HEK293 (cell line): ENCODE data around the gene AP5S1.

Experiments
- FEZF1 ChIP-seq: fragments of 450-650 bp; formaldehyde crosslinking; IDR thresholded peaks from 2 replicates; pipeline ENCODE4 v1.5.1; 2016; ENCODE audit warnings: missing biosample characterization, missing genetic modification characterization
- HOXA7 ChIP-seq: sonication (generic); formaldehyde crosslinking; IDR thresholded peaks from 2 replicates; pipeline ENCODE4 v1.8.1; 2022; ENCODE audit warnings: missing genetic modification reagents, borderline replicate concordance
- IKZF3 ChIP-seq: fragments of 450-650 bp; IDR thresholded peaks from 2 replicates; pipeline ENCODE4 v1.5.0; 2018; ENCODE audit warnings: missing biosample characterization, mild to moderate bottlenecking, missing genetic modification characterization, moderate library complexity
- KLF1 ChIP-seq: fragments of 450-650 bp; formaldehyde crosslinking; IDR thresholded peaks from 2 replicates; pipeline ENCODE4 v1.5.1; 2016; ENCODE audit warnings: missing biosample characterization, missing genetic modification characterization
- KLF16 ChIP-seq: fragments of 450-650 bp; formaldehyde crosslinking; IDR thresholded peaks from 2 replicates; pipeline ENCODE4 v1.5.1; 2017; ENCODE audit warnings: missing biosample characterization, missing genetic modification characterization
- SP7 ChIP-seq: fragments of 450-650 bp; formaldehyde crosslinking; IDR thresholded peaks from 2 replicates; pipeline ENCODE4 v1.5.1; 2016; ENCODE audit warnings: missing biosample characterization, missing genetic modification characterization
- TRIM28 ChIP-seq: IDR thresholded peaks from 2 replicates; pipeline ENCODE4 v1.6.1; 2011; ENCODE audit warnings: low read length, control low read depth, borderline replicate concordance
- ZBTB48 ChIP-seq: fragments of 450-650 bp; formaldehyde crosslinking; IDR thresholded peaks from 2 replicates; pipeline ENCODE4 v1.5.1; 2016; ENCODE audit warnings: missing biosample characterization, missing genetic modification characterization
- ZEB2 ChIP-seq: fragments of 450-650 bp; formaldehyde crosslinking; IDR thresholded peaks from 2 replicates; pipeline ENCODE4 v1.5.1; 2016; ENCODE audit warnings: missing biosample characterization, missing genetic modification characterization
- ZNF366 ChIP-seq: fragments of 450-650 bp; formaldehyde crosslinking; conservative IDR thresholded peaks from 2 replicates; pipeline ENCODE4 v1.5.1; 2016; ENCODE audit warnings: missing biosample characterization, missing genetic modification characterization
- ZNF423 ChIP-seq: fragments of 450-650 bp; formaldehyde crosslinking; IDR thresholded peaks from 2 replicates; pipeline ENCODE4 v1.5.1; 2016; ENCODE audit warnings: missing biosample characterization, missing genetic modification characterization
- ZNF548 ChIP-seq: fragments of 450-650 bp; formaldehyde crosslinking; IDR thresholded peaks from 2 replicates; pipeline ENCODE4 v1.5.1; 2016; ENCODE audit warnings: missing biosample characterization, missing genetic modification characterization
- ZNF571 ChIP-seq: fragments of 450-650 bp; formaldehyde crosslinking; IDR thresholded peaks from 2 replicates; pipeline ENCODE4 v1.5.0; 2017; ENCODE audit warnings: missing biosample characterization, missing genetic modification characterization
- ZNF585B ChIP-seq: fragments of 450-650 bp; formaldehyde crosslinking; IDR thresholded peaks from 2 replicates; pipeline ENCODE4 v1.5.1; 2016; ENCODE audit warnings: missing biosample characterization, missing genetic modification characterization
- ZNF670 ChIP-seq: fragments of 450-650 bp; formaldehyde crosslinking; IDR thresholded peaks from 2 replicates; pipeline ENCODE4 v1.5.1; 2016; ENCODE audit warnings: missing biosample characterization, missing genetic modification characterization, low read depth
- ZNF777 ChIP-seq: fragments of 450-650 bp; formaldehyde crosslinking; IDR thresholded peaks from 2 replicates; pipeline ENCODE4 v1.5.1; 2017; ENCODE audit warnings: missing biosample characterization, missing genetic modification characterization, borderline replicate concordance
- ZNF837 ChIP-seq: fragments of 450-650 bp; formaldehyde crosslinking; IDR thresholded peaks from 2 replicates; pipeline ENCODE4 v1.5.1; 2016; ENCODE audit warnings: missing biosample characterization, missing genetic modification characterization
- ZSCAN16 ChIP-seq: fragments of 450-650 bp; formaldehyde crosslinking; IDR thresholded peaks from 2 replicates; pipeline ENCODE4 v1.5.1; 2016; ENCODE audit warnings: missing biosample characterization, missing genetic modification characterization
- TF ChIP-seq, protein P1 (sequence below): fragments of 450-650 bp; formaldehyde crosslinking; IDR thresholded peaks from 2 replicates; pipeline ENCODE4 v1.5.1; 2016; ENCODE audit warnings: missing biosample characterization, missing genetic modification characterization
- TF ChIP-seq, protein P2 (sequence below): fragments of 450-650 bp; formaldehyde crosslinking; IDR thresholded peaks from 2 replicates; pipeline ENCODE4 v1.5.1; 2016; ENCODE audit warnings: missing biosample characterization, missing genetic modification characterization
- TF ChIP-seq, protein P3 (sequence below): fragments of 450-650 bp; formaldehyde crosslinking; IDR thresholded peaks from 2 replicates; pipeline ENCODE4 v1.5.1; 2016; ENCODE audit warnings: missing biosample characterization, missing genetic modification characterization
- TF ChIP-seq, protein P4 (sequence below): fragments of 450-650 bp; formaldehyde crosslinking; IDR thresholded peaks from 2 replicates; pipeline ENCODE4 v1.5.1; 2017; ENCODE audit warnings: missing biosample characterization, missing genetic modification characterization
- TF ChIP-seq, protein P5 (sequence below): fragments of 450-650 bp; formaldehyde crosslinking; optimal IDR thresholded peaks from 2 replicates; pipeline ENCODE3; 2016; ENCODE audit warnings: missing biosample characterization, mild to moderate bottlenecking, missing genetic modification characterization
- TF ChIP-seq, protein P6 (sequence below): fragments of 450-650 bp; formaldehyde crosslinking; IDR thresholded peaks from 2 replicates; pipeline ENCODE4 v1.5.1; 2016; ENCODE audit warnings: missing biosample characterization, missing genetic modification characterization, borderline replicate concordance
- TF ChIP-seq, protein P7 (sequence below): fragments of 450-650 bp; formaldehyde crosslinking; IDR thresholded peaks from 2 replicates; pipeline ENCODE4 v1.5.1; 2016; ENCODE audit warnings: missing biosample characterization, missing genetic modification characterization

AP5S1 gene

DNA sequence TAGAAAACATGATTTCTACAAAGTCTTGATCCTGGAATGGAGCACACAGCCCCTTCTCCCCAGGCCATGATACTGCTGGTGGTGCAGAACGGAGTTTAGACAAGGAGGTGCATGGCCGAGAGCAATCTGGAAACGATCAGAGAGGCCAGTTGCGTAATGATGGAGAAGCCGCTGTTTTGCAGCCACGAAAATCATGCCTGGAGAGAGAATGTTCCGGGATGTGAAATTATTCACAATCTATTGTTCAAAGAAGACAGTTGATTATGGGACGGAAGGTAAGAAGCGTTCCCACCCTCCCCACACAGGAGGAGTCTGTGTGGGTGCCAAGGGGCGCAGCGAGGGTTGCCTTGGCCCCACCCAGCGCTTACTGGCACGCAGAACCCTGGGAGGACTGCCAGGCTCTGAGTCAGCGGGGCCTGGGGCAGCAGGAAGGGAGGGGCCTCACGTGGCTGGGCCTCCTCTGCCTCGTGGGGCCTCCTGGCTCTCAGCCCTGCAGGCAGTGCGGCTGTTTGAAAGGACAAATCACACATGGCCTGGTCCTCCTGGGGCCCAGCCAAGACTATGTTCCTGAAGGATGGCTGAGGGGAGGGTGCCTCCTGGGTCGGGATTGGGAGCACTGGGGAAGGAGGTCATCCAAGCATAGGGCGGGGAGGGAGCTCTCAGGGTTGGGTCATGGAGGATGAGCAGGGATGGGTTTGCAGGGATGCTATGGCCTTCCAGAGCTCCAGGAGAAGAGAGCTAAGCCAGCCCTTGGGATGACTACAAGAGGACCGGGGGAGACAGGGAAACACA, 8.7 kb upstream of the AP5S1 start (continued):
- TF ChIP-seq KLF16 (tag by site-specific recombination), result no peak
- no peak for TF ChIP-seq ZNF548 (tag by site-specific recombination)
- TF ChIP-seq ZNF571 (tag by site-specific recombination), result no peak
- TF ChIP-seq, protein P1, sequence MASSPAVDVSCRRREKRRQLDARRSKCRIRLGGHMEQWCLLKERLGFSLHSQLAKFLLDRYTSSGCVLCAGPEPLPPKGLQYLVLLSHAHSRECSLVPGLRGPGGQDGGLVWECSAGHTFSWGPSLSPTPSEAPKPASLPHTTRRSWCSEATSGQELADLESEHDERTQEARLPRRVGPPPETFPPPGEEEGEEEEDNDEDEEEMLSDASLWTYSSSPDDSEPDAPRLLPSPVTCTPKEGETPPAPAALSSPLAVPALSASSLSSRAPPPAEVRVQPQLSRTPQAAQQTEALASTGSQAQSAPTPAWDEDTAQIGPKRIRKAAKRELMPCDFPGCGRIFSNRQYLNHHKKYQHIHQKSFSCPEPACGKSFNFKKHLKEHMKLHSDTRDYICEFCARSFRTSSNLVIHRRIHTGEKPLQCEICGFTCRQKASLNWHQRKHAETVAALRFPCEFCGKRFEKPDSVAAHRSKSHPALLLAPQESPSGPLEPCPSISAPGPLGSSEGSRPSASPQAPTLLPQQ (tag by site-specific recombination), result peak; percentile 98
- no peak for TF ChIP-seq ZNF777 (tag by site-specific recombination)
- TF ChIP-seq, protein P2, sequence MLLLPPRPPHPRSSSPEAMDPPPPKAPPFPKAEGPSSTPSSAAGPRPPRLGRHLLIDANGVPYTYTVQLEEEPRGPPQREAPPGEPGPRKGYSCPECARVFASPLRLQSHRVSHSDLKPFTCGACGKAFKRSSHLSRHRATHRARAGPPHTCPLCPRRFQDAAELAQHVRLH, result no peak
- TF ChIP-seq, protein P3, sequence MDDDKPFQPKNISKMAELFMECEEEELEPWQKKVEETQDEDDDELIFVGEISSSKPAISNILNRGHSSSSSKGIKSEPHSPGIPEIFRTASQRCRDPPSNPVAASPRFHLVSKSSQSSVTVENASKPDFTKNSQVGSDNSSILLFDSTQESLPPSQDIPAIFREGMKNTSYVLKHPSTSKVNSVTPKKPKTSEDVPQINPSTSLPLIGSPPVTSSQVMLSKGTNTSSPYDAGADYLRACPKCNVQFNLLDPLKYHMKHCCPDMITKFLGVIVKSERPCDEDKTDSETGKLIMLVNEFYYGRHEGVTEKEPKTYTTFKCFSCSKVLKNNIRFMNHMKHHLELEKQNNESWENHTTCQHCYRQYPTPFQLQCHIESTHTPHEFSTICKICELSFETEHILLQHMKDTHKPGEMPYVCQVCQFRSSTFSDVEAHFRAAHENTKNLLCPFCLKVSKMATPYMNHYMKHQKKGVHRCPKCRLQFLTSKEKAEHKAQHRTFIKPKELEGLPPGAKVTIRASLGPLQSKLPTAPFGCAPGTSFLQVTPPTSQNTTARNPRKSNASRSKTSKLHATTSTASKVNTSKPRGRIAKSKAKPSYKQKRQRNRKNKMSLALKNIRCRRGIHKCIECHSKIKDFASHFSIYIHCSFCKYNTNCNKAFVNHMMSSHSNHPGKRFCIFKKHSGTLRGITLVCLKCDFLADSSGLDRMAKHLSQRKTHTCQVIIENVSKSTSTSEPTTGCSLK, result no peak
- no peak for TF ChIP-seq HOXA7 (CRISPR knock-in tag)
- TF ChIP-seq, protein P4, sequence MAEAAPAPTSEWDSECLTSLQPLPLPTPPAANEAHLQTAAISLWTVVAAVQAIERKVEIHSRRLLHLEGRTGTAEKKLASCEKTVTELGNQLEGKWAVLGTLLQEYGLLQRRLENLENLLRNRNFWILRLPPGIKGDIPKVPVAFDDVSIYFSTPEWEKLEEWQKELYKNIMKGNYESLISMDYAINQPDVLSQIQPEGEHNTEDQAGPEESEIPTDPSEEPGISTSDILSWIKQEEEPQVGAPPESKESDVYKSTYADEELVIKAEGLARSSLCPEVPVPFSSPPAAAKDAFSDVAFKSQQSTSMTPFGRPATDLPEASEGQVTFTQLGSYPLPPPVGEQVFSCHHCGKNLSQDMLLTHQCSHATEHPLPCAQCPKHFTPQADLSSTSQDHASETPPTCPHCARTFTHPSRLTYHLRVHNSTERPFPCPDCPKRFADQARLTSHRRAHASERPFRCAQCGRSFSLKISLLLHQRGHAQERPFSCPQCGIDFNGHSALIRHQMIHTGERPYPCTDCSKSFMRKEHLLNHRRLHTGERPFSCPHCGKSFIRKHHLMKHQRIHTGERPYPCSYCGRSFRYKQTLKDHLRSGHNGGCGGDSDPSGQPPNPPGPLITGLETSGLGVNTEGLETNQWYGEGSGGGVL (tag by site-specific recombination), result peak; percentile 94
- TF ChIP-seq TRIM28, result 0 out of 2 replicates have a peak, but pooled peaks have one; percentile 13
- TF ChIP-seq SP7 (tag by site-specific recombination), result peak; percentile 96
- peak; percentile 82 for TF ChIP-seq ZNF423
- no peak for TF ChIP-seq ZNF585B
- TF ChIP-seq KLF1 (tag by site-specific recombination), result peak; percentile 99
- peak; percentile 95 for TF ChIP-seq ZEB2 (tag by site-specific recombination)
- TF ChIP-seq, protein P5, sequence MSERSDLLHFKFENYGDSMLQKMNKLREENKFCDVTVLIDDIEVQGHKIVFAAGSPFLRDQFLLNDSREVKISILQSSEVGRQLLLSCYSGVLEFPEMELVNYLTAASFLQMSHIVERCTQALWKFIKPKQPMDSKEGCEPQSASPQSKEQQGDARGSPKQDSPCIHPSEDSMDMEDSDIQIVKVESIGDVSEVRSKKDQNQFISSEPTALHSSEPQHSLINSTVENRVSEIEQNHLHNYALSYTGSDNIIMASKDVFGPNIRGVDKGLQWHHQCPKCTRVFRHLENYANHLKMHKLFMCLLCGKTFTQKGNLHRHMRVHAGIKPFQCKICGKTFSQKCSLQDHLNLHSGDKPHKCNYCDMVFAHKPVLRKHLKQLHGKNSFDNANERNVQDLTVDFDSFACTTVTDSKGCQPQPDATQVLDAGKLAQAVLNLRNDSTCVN (tag by site-specific recombination), result peak; percentile 37
- no peak for TF ChIP-seq ZNF670 (tag by site-specific recombination)
- TF ChIP-seq, protein P6, sequence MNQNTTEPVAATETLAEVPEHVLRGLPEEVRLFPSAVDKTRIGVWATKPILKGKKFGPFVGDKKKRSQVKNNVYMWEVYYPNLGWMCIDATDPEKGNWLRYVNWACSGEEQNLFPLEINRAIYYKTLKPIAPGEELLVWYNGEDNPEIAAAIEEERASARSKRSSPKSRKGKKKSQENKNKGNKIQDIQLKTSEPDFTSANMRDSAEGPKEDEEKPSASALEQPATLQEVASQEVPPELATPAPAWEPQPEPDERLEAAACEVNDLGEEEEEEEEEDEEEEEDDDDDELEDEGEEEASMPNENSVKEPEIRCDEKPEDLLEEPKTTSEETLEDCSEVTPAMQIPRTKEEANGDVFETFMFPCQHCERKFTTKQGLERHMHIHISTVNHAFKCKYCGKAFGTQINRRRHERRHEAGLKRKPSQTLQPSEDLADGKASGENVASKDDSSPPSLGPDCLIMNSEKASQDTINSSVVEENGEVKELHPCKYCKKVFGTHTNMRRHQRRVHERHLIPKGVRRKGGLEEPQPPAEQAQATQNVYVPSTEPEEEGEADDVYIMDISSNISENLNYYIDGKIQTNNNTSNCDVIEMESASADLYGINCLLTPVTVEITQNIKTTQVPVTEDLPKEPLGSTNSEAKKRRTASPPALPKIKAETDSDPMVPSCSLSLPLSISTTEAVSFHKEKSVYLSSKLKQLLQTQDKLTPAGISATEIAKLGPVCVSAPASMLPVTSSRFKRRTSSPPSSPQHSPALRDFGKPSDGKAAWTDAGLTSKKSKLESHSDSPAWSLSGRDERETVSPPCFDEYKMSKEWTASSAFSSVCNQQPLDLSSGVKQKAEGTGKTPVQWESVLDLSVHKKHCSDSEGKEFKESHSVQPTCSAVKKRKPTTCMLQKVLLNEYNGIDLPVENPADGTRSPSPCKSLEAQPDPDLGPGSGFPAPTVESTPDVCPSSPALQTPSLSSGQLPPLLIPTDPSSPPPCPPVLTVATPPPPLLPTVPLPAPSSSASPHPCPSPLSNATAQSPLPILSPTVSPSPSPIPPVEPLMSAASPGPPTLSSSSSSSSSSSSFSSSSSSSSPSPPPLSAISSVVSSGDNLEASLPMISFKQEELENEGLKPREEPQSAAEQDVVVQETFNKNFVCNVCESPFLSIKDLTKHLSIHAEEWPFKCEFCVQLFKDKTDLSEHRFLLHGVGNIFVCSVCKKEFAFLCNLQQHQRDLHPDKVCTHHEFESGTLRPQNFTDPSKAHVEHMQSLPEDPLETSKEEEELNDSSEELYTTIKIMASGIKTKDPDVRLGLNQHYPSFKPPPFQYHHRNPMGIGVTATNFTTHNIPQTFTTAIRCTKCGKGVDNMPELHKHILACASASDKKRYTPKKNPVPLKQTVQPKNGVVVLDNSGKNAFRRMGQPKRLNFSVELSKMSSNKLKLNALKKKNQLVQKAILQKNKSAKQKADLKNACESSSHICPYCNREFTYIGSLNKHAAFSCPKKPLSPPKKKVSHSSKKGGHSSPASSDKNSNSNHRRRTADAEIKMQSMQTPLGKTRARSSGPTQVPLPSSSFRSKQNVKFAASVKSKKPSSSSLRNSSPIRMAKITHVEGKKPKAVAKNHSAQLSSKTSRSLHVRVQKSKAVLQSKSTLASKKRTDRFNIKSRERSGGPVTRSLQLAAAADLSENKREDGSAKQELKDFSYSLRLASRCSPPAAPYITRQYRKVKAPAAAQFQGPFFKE (tag by site-specific recombination), result no peak
- TF ChIP-seq, protein P7, sequence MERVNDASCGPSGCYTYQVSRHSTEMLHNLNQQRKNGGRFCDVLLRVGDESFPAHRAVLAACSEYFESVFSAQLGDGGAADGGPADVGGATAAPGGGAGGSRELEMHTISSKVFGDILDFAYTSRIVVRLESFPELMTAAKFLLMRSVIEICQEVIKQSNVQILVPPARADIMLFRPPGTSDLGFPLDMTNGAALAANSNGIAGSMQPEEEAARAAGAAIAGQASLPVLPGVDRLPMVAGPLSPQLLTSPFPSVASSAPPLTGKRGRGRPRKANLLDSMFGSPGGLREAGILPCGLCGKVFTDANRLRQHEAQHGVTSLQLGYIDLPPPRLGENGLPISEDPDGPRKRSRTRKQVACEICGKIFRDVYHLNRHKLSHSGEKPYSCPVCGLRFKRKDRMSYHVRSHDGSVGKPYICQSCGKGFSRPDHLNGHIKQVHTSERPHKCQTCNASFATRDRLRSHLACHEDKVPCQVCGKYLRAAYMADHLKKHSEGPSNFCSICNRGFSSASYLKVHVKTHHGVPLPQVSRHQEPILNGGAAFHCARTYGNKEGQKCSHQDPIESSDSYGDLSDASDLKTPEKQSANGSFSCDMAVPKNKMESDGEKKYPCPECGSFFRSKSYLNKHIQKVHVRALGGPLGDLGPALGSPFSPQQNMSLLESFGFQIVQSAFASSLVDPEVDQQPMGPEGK (tag by site-specific recombination), result peak; percentile 99
- TF ChIP-seq ZNF837 (tag by site-specific recombination), result no peak
- peak; percentile 49 for TF ChIP-seq FEZF1 (tag by site-specific recombination)
- TF ChIP-seq ZSCAN16 (tag by site-specific recombination), result no peak
- peak; percentile 99 for TF ChIP-seq ZBTB48 (tag by site-specific recombination)
- peak; percentile 92 for TF ChIP-seq ZNF366 (tag by site-specific recombination)
- peak; percentile 96 for TF ChIP-seq IKZF3 (tag by site-specific recombination)
